Prostate gland (tissue), 2 donors: ENCODE measurements around the gene RGS14. TPM values are rescaled to one million over a fixed set of nuclear protein-coding genes. Genes with fewer than 3 reads are reported as not detected.
"Not testable (repeated sequence)": the region's sequence is repeated elsewhere in the genome, so short reads cannot be mapped to it uniquely, and the experiment has no call there.

ENCODE experiments used
- DNase-seq: peaks from one replicate; pipeline ENCODE4 v3.0.0-alpha.2; 2019; ENCODE audit warnings: low spot score
- H3K27ac ChIP-seq, 2 donors: fragments of 200-600 bp; sonication (generic); 2 replicates each; pipeline ENCODE4 v1.5.1; 2017 to 2019
- H3K27me3 ChIP-seq: fragments of 200-600 bp; sonication (generic); replicated peaks from 2 replicates; pipeline ENCODE4 v1.5.1; 2019; ENCODE audit not compliant: insufficient read depth
- H3K36me3 ChIP-seq, 2 donors: fragments of 200-600 bp; sonication (generic); 1 replicate in 1 of 2; 2 replicates in 1 of 2; pipeline versions ENCODE4 v1.5.1 to v1.8.1; 2017 to 2019
- H3K4me1 ChIP-seq: fragments of 200-600 bp; sonication (generic); replicated peaks from 2 replicates; pipeline ENCODE4 v1.5.1; 2019
- H3K4me3 ChIP-seq, 2 donors: fragments of 200-600 bp; sonication (generic); 2 replicates each; pipeline ENCODE4 v1.5.1; 2017 to 2019
- H3K9me3 ChIP-seq: fragments of 200-600 bp; sonication (generic); 2 replicates; pipeline ENCODE4 v1.5.1; 2017
- CTCF ChIP-seq, 4 experiments: fragments of 200-600 bp in 2 of 4; fragments of 450-650 bp in 2 of 4; sonication (generic) in 2 of 4; IDR thresholded peaks; 1 replicate in 3 of 4; 2 replicates in 1 of 4; pipeline ENCODE4 v1.5.1; 2016 to 2019; ENCODE audit warnings: antibody characterized with exemption in 4 of 4, mild to moderate bottlenecking in 2 of 4, moderate library complexity in 2 of 4
- POLR2A ChIP-seq: fragments of 450-650 bp; IDR thresholded peaks from one replicate; pipeline ENCODE4 v1.6.1; 2016; ENCODE audit warnings: antibody characterized with exemption, mild to moderate bottlenecking
- POLR2AphosphoS5 ChIP-seq: sonication (generic); formaldehyde crosslinking; IDR thresholded peaks from one replicate; pipeline ENCODE4 v1.6.1; 2017; ENCODE audit warnings: antibody characterized with exemption
- WGBS: methylation state at CpG from one replicate; pipeline ENCODE4 v1.1.5; 2018; 5-methylcytosine and 5-hydroxymethylcytosine counted together
- intact Hi-C: fragments of 100-400 bp; cut with DNase I; formaldehyde crosslinking; loops from one replicate; pipeline ENCODE4 v1.14.2; 2022
- total RNA-seq, 2 donors: library from RNA; depleted of rRNA; stranded (reverse); fragments of >200 nt; gene quantifications; one replicate each; pipeline ENCODE4 v1.1.0, GENCODE V29; 2016

Gene RGS14
- total RNA-seq, 2 donors from 2014 or later = 13.3 to 24.2 TPM

- TF ChIP-seq CTCF (IDR thresholded peaks at IDR 0.05) (no peak), POLR2AphosphoS5 (no peak), POLR2A (no peak)
- WGBS = 72% methylated on average over 8 of the region's 8 CpGs
- no peaks in the 10 kb centered on the region for H3K4me1 ChIP-seq
- H3K27me3 ChIP-seq = no peaks in the 10 kb centered on the region
- H3K4me3 ChIP-seq = no peak overlapping the region
- no peak overlapping the region for H3K27ac ChIP-seq
- H3K9me3 ChIP-seq = no peaks in the 10 kb centered on the region
- DNase-seq = no peak
- H3K36me3 ChIP-seq = no peaks in the 10 kb centered on the region
- intact Hi-C loops = no loop called here
Observed at GRCh38 chr5:177412603-177413233, 55.0 kb downstream of the RGS14 start.

- Histone ChIP-seq H3K36me3 (no peaks in the 10 kb centered on the region), H3K4me1 (no peaks in the 10 kb centered on the region), H3K27ac (no peak overlapping the region), H3K27me3 (no peaks in the 10 kb centered on the region), H3K9me3 (no peaks in the 10 kb centered on the region), H3K4me3 (no peak overlapping the region)
- no peak for DNase-seq
- 78% methylated on average over 3 of the region's 3 CpGs for WGBS
- intact Hi-C loops = no loop called here
- TF ChIP-seq POLR2AphosphoS5 = no peak
- TF ChIP-seq POLR2A = no peak
- TF ChIP-seq CTCF (IDR thresholded peaks at IDR 0.05) = no peak
Observed at GRCh38 chr5:177414481-177414880, 56.8 kb downstream of the RGS14 start.

GRCh38 chr5:177417081-177417480, 59.4 kb downstream of the RGS14 start:
- not testable (repeated sequence) for H3K4me1 ChIP-seq

GRCh38 chr5:177419046-177419445, 61.3 kb downstream of the RGS14 start:
- Histone ChIP-seq H3K27ac (no peak overlapping the region), H3K27me3 (no peaks in the 10 kb centered on the region), H3K36me3 (no peaks in the 10 kb centered on the region), H3K9me3 (no peaks in the 10 kb centered on the region), H3K4me1 (no peaks in the 10 kb centered on the region), H3K4me3 (no peak overlapping the region)
- TF ChIP-seq POLR2A = no peak
- TF ChIP-seq POLR2AphosphoS5 = no peak
- TF ChIP-seq CTCF (IDR thresholded peaks at IDR 0.05) = no peak
- intact Hi-C loops = no loop called here
- DNase-seq = no peak
- WGBS = 71% methylated on average over 3 of the region's 3 CpGs

More at GRCh38 chr5:177417081-177417480, 59.4 kb downstream of the RGS14 start:
- 85% methylated on average over 6 of the region's 6 CpGs for WGBS
- H3K4me3 ChIP-seq, H3K27me3 ChIP-seq, intact Hi-C loops, DNase-seq, H3K9me3 ChIP-seq, H3K36me3 ChIP-seq, H3K27ac ChIP-seq: not testable (repeated sequence)

- H3K9me3 ChIP-seq, intact Hi-C loops, H3K36me3 ChIP-seq, H3K27ac ChIP-seq, H3K27me3 ChIP-seq, H3K4me1 ChIP-seq, DNase-seq, H3K4me3 ChIP-seq: not testable (repeated sequence)
- WGBS = 75% methylated on average over 7 of the region's 7 CpGs
Observed at GRCh38 chr5:177420472-177420871, 62.7 kb downstream of the RGS14 start.

- no peak for DNase-seq
- Histone ChIP-seq H3K36me3 (no peaks in the 10 kb centered on the region), H3K4me1 (no peaks in the 10 kb centered on the region), H3K4me3 (no peak overlapping the region), H3K27ac (no peak overlapping the region), H3K27me3 (no peaks in the 10 kb centered on the region), H3K9me3 (no peaks in the 10 kb centered on the region)
- intact Hi-C loops = no loop called here
- 81% methylated on average over 6 of the region's 6 CpGs for WGBS
- TF ChIP-seq POLR2AphosphoS5 (no peak), POLR2A (no peak), CTCF (IDR thresholded peaks at IDR 0.05) (no peak)
Observed at GRCh38 chr5:177421062-177421798, 63.5 kb downstream of the RGS14 start.
